HG02798 (cell line): ENCODE data around the gene RPS15A.
"Not testable (repeated sequence)": the region's sequence is repeated elsewhere in the genome, so short reads cannot be mapped to it uniquely, and the experiment has no call there.

Experiments used
- ATAC-seq: cut with Tn5 transposase; IDR thresholded peaks from one replicate; pipeline ENCODE4 v1.9.1; 2021; ENCODE audit warnings: mild to moderate bottlenecking; ENCODE audit not compliant: unreplicated experiment, poor library complexity

The RPS15A gene

DNA sequence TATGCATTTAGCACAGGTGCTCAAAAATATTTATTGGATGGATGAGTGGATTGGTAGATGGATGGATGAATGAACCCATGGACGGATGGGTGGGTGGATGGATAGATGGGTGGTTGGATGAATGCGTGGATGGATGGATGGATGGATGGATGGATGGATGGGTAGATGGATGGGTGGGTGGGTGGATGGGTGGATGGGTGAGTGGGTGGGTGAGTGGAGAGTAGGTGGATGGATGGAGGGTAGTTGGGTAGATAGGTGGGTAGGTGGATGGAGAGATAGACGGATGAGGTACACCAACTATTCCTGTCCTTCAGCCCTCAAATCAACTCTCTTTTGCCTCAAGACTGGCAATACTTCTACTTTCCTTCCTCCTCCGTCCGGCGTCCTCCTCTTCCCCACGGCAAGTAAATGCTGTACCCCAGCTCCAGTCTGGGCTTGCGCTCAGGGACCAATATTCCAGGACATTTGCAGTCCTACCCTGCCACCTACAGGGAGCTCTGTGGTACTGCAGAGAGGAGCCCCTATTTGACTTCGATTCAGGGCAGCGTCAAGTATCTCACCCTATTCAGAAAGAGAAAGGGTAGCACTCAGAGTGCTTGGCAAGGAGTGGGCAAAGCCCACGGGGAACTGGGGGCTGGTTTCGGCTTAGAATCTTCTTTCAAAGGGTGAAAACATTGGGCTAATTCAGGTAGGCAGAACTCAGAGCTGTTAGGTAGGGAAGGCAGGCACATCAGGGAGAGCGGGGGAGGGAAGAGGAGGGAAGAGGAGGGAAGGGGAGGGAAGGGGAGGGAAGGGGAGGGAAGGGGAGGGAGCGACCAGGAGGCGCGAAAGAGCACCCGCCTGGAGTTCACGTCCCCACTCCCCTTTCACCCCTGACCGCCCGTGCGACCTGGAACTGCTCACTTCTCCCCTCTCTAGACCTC is 30.3 kb downstream of the RPS15A start:
- ATAC-seq: peak; percentile 71

DNA sequence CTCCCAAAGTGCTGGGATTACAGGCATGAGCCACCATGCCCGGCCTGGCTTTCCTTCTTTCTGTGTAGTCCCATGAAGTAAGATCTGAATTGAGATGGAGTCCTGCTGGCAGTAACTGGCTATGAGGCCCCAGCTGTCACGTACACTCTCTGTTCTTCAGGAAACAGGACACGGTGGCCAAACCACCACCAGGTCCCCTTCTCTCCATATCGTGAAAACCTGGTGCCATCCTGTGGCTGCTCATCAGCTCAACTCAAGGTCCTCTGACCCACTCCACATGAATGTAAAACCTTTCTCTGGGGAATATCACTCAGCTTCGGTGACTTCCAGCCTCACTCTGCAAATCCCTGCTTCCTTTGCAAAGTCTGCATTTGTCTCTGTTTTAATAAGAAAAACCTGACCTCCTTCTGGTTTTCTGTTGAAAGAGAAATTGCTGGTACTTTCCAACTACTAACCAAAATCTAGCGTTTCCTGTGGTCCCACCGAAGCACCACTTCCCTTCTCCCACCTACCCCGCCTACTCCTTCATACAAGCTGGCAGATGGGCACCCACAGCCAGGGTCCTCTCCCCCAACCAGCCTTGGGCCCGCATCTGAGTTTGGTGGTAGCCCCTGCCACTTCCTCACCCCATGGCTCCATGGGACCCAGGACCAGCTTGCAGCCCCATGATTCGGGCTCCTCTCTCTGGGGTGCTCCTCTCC is 32.0 kb downstream of the RPS15A start:
- ATAC-seq: peak; percentile 43

DNA sequence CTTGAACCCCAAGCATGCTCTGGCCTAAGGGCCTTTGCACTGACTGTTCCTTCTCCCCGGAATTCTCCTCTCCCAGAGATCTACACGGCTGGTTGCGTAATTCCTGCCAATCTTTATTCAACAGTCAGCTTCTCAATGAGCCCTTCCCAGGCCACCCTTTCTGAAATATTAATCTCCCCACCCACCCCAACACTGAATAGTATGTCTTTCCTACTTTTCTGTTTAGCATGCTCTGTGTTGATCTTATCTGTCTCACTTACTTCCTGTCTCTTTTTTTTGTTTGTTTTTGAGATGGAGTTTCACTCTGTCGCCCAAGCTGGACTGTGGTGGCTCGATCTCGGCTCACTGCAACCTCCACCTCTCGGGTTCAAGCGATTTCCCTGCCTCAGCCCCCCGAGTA is 33.5 kb downstream of the RPS15A start:
- not testable (repeated sequence) for ATAC-seq

DNA sequence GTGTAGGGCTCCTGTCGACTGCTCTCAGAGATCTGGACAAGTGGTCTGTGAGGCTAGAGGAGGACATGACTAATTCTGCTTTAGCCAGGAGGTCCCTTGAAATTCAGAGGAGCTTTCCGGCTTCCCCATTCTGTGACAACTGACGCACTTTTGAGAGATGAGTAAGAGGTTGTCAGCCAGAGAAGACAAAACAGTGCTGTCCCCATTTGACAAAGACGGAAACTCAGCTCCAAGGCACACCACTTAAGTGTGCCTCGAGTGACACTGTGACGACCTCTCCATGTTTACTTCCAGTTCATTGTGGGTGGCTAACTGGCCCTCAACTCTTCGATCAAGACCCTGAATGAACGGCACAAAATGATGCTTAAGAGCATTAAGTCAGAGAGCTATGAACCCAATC is 47.3 kb downstream of the RPS15A start:
- ATAC-seq: not testable (repeated sequence)

DNA sequence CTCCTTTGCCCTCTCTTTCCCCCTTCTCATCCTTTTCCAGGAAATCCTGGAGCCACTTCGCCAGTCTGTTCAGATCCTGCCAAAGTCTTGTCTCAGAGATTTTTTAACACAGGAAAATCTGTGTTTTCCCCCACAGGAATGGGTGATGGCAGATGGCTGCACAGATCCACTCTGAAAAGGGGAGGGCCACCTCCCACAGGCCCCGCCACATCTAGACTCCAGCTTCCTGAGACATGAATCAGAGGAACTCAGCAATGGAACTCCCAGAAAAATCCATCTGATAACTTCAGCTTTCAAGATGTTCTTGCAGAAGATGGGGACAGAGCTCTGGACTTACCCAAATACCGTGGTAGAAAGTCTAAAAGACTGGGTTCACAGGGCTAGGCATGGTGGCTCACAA is 50.1 kb downstream of the RPS15A start:
- not testable (repeated sequence) for ATAC-seq

DNA sequence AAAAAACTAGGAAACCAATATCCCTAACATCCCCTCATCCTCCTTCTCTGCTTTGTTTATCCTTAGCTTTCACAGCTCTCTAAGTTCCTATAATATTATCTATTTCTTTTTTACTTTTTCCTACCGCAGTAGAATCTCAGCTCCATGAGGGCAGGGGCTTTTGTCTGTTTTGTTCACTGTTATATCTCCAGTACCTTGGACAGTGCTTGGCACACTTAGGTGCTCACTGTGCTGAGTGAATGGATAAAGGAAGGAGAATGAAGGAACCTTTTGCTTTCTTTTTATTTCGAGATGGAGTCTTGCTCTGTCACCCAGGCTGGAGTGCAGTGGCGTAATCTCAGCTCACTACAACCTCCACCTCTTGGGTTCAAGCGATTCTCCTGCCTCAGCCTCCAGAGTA is 51.4 kb downstream of the RPS15A start:
- ATAC-seq: not testable (repeated sequence)

DNA sequence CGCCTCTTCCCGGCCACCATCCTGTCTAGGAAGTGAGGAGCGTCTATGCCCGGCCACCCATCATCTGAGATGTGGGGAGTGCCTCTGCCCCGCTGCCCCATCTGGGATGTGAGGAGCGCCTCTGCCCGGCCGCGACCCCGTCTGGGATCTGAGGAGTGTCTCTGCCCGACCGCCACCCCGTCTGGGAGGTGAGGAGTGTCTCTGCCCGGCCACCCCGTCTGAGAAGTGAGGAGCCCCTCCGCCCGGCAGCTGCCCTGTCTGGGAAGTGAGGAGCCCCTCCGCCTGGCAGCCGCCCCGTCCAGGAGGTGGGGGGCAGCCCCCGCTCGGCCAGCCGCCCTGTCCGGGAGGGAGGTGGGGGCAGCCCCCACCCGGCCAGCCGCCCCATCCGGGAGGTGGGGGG is 55.9 kb downstream of the RPS15A start:
- not testable (repeated sequence) for ATAC-seq
